H9 (cell line): Measurements from ENCODE around the gene IL1RL1. TPM values are rescaled to one million over a fixed set of nuclear protein-coding genes. Genes with fewer than 3 reads are reported as not detected.

Experiments used
- DNase-seq: peaks from one replicate; pipeline ENCODE4 v3.0.0-alpha.2; 2017
- H2AFZ ChIP-seq: one replicate; pipeline ENCODE4 v1.6.1; 2013; ENCODE audit warnings: mild to moderate bottlenecking, low read length, control low read depth, moderate library complexity
- H2AK5ac ChIP-seq: 2 replicates; pipeline ENCODE4 v1.6.1; 2013; ENCODE audit warnings: low read length, control low read depth, mixed read lengths; ENCODE audit not compliant: insufficient read length
- H2BK120ac ChIP-seq: one replicate; pipeline ENCODE4 v1.6.1; 2013; ENCODE audit warnings: low read depth, mild to moderate bottlenecking, low read length, control low read depth, inconsistent platforms; ENCODE audit not compliant: poor library complexity, severe bottlenecking
- H2BK12ac ChIP-seq: 2 replicates; pipeline ENCODE4 v1.6.1; 2013; ENCODE audit warnings: low read length, control low read depth, mixed read lengths, low read depth; ENCODE audit not compliant: insufficient read length
- H2BK15ac ChIP-seq: 2 replicates; pipeline ENCODE4 v1.6.1; 2013; ENCODE audit warnings: low read depth, low read length, control low read depth
- H2BK20ac ChIP-seq: one replicate; pipeline ENCODE4 v1.6.1; 2013; ENCODE audit warnings: low read depth, mild to moderate bottlenecking, low read length, control low read depth, inconsistent platforms; ENCODE audit not compliant: poor library complexity, severe bottlenecking
- H2BK5ac ChIP-seq: 2 replicates; pipeline ENCODE4 v1.6.1; 2013; ENCODE audit warnings: low read length, control low read depth, mixed read lengths; ENCODE audit not compliant: insufficient read length
- H3K14ac ChIP-seq: 2 replicates; pipeline ENCODE4 v1.6.1; 2013; ENCODE audit warnings: low read length, control low read depth; ENCODE audit not compliant: insufficient read depth
- H3K18ac ChIP-seq: 2 replicates; pipeline ENCODE4 v1.6.1; 2013; ENCODE audit warnings: low read depth, mild to moderate bottlenecking, mixed read lengths, low read length, control low read depth; ENCODE audit not compliant: insufficient read length
- H3K23ac ChIP-seq: 2 replicates; pipeline ENCODE4 v1.6.1; 2013; ENCODE audit warnings: low read length, control low read depth, mixed read lengths, low read depth; ENCODE audit not compliant: insufficient read length
- H3K23me2 ChIP-seq: 2 replicates; pipeline ENCODE4 v1.6.1; 2013; ENCODE audit warnings: low read depth, mild to moderate bottlenecking, mixed read lengths, low read length, control low read depth; ENCODE audit not compliant: insufficient read length, poor library complexity, severe bottlenecking
- H3K27ac ChIP-seq: 2 replicates; pipeline ENCODE4 v1.5.1; 2013; ENCODE audit warnings: low read length, control low read depth, mixed read lengths, low read depth; ENCODE audit not compliant: insufficient read length
- H3K27me3 ChIP-seq: 2 replicates; pipeline ENCODE4 v1.6.1; 2013; ENCODE audit warnings: low read length, control low read depth, inconsistent platforms; ENCODE audit not compliant: insufficient read depth
- H3K4ac ChIP-seq: 2 replicates; pipeline ENCODE4 v1.6.1; 2013; ENCODE audit warnings: low read depth, mild to moderate bottlenecking, control low read depth, inconsistent platforms, low read length, moderate library complexity
- H3K4me1 ChIP-seq: 2 replicates; pipeline ENCODE4 v1.6.1; 2013; ENCODE audit warnings: low read length, control low read depth, inconsistent platforms; ENCODE audit not compliant: insufficient read depth
- H3K4me2 ChIP-seq: 2 replicates; pipeline ENCODE4 v1.6.1; 2013; ENCODE audit warnings: low read length, control low read depth, mixed read lengths; ENCODE audit not compliant: insufficient read length, insufficient read depth
- H3K56ac ChIP-seq: 2 replicates; pipeline ENCODE4 v1.6.1; 2013; ENCODE audit warnings: low read depth, mild to moderate bottlenecking, mixed read lengths, low read length, control low read depth; ENCODE audit not compliant: insufficient read length
- H3K79me1 ChIP-seq: 2 replicates; pipeline ENCODE4 v1.6.1; 2013; ENCODE audit warnings: low read depth, mild to moderate bottlenecking, moderate library complexity, low read length, control low read depth, inconsistent platforms; ENCODE audit not compliant: insufficient read depth, poor library complexity, severe bottlenecking
- H3K79me2 ChIP-seq: 2 replicates; pipeline ENCODE4 v1.6.1; 2013; ENCODE audit warnings: low read length, control low read depth, inconsistent platforms; ENCODE audit not compliant: insufficient read depth
- H3K9ac ChIP-seq: 2 replicates; pipeline ENCODE4 v1.6.1; 2013; ENCODE audit warnings: low read length, control low read depth, mixed read lengths; ENCODE audit not compliant: insufficient read length; ENCODE audit errors: extremely low read depth
- H3K9me3 ChIP-seq: one replicate; pipeline ENCODE4 v1.6.1; 2013; ENCODE audit warnings: low read depth, low read length, inconsistent platforms; ENCODE audit not compliant: control insufficient read depth
- H3T11ph ChIP-seq: one replicate; pipeline ENCODE4 v1.6.1; 2013; ENCODE audit warnings: mild to moderate bottlenecking, low read length, control low read depth, inconsistent platforms
- H4K20me1 ChIP-seq: one replicate; pipeline ENCODE4 v1.6.1; 2013; ENCODE audit not compliant: control insufficient read depth, insufficient read length, insufficient read depth
- H4K5ac ChIP-seq: 2 replicates; pipeline ENCODE4 v1.6.1; 2013; ENCODE audit warnings: low read depth, mild to moderate bottlenecking, mixed read lengths, low read length, control low read depth; ENCODE audit not compliant: insufficient read length
- H4K8ac ChIP-seq: replicated peaks from 2 replicates; pipeline ENCODE4 v1.6.1; 2013; ENCODE audit warnings: low read length, control low read depth, mixed read lengths, low read depth; ENCODE audit not compliant: insufficient read length
- H4K91ac ChIP-seq: 2 replicates; pipeline ENCODE4 v1.6.1; 2013; ENCODE audit warnings: low read depth, mild to moderate bottlenecking, moderate library complexity, mixed read lengths, low read length, control low read depth; ENCODE audit not compliant: insufficient read length
- H3K27ac Mint-ChIP-seq, 3 experiments: 2 replicates in 2 of 3; 3 replicates in 1 of 3; pipeline ENCODE4 v1.8.0; 2020 to 2021; ENCODE audit warnings: mixed read lengths in 3 of 3, mild to moderate bottlenecking in 1 of 3, moderate library complexity in 1 of 3
- H3K27me3 Mint-ChIP-seq: 2 replicates; pipeline ENCODE4 v1.8.0; 2021; ENCODE audit warnings: low read depth, mild to moderate bottlenecking, moderate library complexity, mixed read lengths
- H3K36me3 Mint-ChIP-seq, 3 experiments: 2 replicates in 2 of 3; 3 replicates in 1 of 3; pipeline ENCODE4 v1.8.0; 2020 to 2021; ENCODE audit warnings: low read depth in 3 of 3, mixed read lengths in 3 of 3; ENCODE audit not compliant: insufficient read depth in 1 of 3
- H3K4me1 Mint-ChIP-seq, 2 experiments: 2 replicates each; pipeline ENCODE4 v1.8.0; 2020; ENCODE audit warnings: mixed read lengths in 2 of 2
- H3K4me3 Mint-ChIP-seq, 2 experiments: 2 replicates in 1 of 2; 3 replicates in 1 of 2; pipeline ENCODE4 v1.8.0; 2020 to 2021; ENCODE audit warnings: mild to moderate bottlenecking in 2 of 2, mixed read lengths in 2 of 2, moderate library complexity in 1 of 2
- H3K9me3 Mint-ChIP-seq, 2 experiments: 2 replicates in 1 of 2; 3 replicates in 1 of 2; pipeline ENCODE4 v1.8.0; 2020; ENCODE audit warnings: mild to moderate bottlenecking in 2 of 2, mixed read lengths in 2 of 2, moderate library complexity in 1 of 2
- CTCF ChIP-seq: fragments of 200-600 bp; sonication (generic); conservative IDR thresholded peaks from 3 replicates; pipeline ENCODE4 v1.8.0; 2021; ENCODE audit warnings: antibody characterized with exemption, mild to moderate bottlenecking
- WGBS: extraction: QIAGEN DNeasy Blood & Tissue Kit; methylation state at CpG from one replicate; pipeline ENCODE4 v1.1.7; 2013; ENCODE audit warnings: missing lambda C conversion rate, low lambda C conversion rate, mixed read lengths; ENCODE audit not compliant: insufficient read length; ENCODE audit errors: extremely low coverage; 5-methylcytosine and 5-hydroxymethylcytosine counted together
- total RNA-seq: library from RNA; stranded (reverse); gene quantifications from 2 replicates; pipeline ENCODE4 v1.2.1, GENCODE V29; 2021

The IL1RL1 gene
- total RNA-seq, 1 experiment from 2014 or later, result not detected

- no peak overlapping the region for H3K4me2 ChIP-seq
- H4K8ac ChIP-seq, result no peak overlapping the region
- H3K23ac ChIP-seq, result no peak overlapping the region
- no peak overlapping the region for H2BK5ac ChIP-seq
- no peaks in the 10 kb centered on the region for H3K79me1 ChIP-seq
- no peak overlapping the region for H2BK15ac ChIP-seq
- no peaks in the 10 kb centered on the region for H3K27me3 ChIP-seq
- no peak overlapping the region for H3K18ac ChIP-seq
- TF ChIP-seq CTCF, result no peak
- H3K27ac ChIP-seq, result no peak overlapping the region
- H4K5ac ChIP-seq, result no peak overlapping the region
- no peak for DNase-seq
- no peak overlapping the region for H2BK12ac ChIP-seq
- no peak overlapping the region for H3K56ac ChIP-seq
- H2BK20ac ChIP-seq, result no peak overlapping the region
- no peaks in the 10 kb centered on the region for H3K23me2 ChIP-seq
- no peak overlapping the region for H2AK5ac ChIP-seq
- Mint-ChIP-seq H3K4me1 (no peaks in the 10 kb centered on the region), H3K27me3 (no peaks in the 10 kb centered on the region), H3K36me3 (no peaks in the 10 kb centered on the region), H3K9me3 (no peaks in the 10 kb centered on the region), H3K27ac (no peak overlapping the region), H3K4me3 (no peak overlapping the region)
- no peak overlapping the region for H2BK120ac ChIP-seq
- WGBS, result no CpG with 5 or more reads among the region's 2 CpGs
- no peaks in the 10 kb centered on the region for H3K4me1 ChIP-seq
- no peaks in the 10 kb centered on the region for H4K20me1 ChIP-seq
- no peak overlapping the region for H3K9ac ChIP-seq
- H4K91ac ChIP-seq, result no peak overlapping the region
- no peak overlapping the region for H2AFZ ChIP-seq
- no peaks in the 10 kb centered on the region for H3K79me2 ChIP-seq
- no peak overlapping the region for H3T11ph ChIP-seq
- H3K14ac ChIP-seq, result no peak overlapping the region
- H3K4ac ChIP-seq, result no peak overlapping the region
- H3K9me3 ChIP-seq, result no peaks in the 10 kb centered on the region
These were observed 26.0 kb upstream of the IL1RL1 start for GRCh38 chr2:102285368-102285767.
